SK-N-SH (cell line): ENCODE results near the gene LAMC2. TPM values are rescaled to one million over a fixed set of nuclear protein-coding genes. Genes with fewer than 3 reads are reported as not detected.

Experiments used
- CTCF ChIA-PET: fragments of 300-600, 350-600 bp; formaldehyde crosslinking; extraction: SDS; loops from one replicate; lab custom pipeline; 2021; lab: Yijun Ruan, JAX
- POLR2A ChIA-PET: fragments of 350-600 bp; sonication (Branson Sonifier 250); formaldehyde crosslinking; extraction: SDS; loops from one replicate; lab custom pipeline; 2020; ENCODE audit warnings: antibody characterized with exemption, inconsistent platforms; lab: Yijun Ruan, JAX
- DNase-seq: peaks from one replicate; pipeline ENCODE4 v3.0.0; 2012
- H2AFZ ChIP-seq: fragments of 200-600 bp; sonication (generic); 2 replicates; pipeline ENCODE4 v1.8.1; 2016; ENCODE audit warnings: antibody characterized with exemption, mild to moderate bottlenecking, low read depth
- H3F3A ChIP-seq: fragments of 200-600 bp; sonication (generic); replicated peaks from 2 replicates; pipeline ENCODE3; 2016; ENCODE audit warnings: antibody characterized with exemption, mild to moderate bottlenecking; ENCODE audit not compliant: insufficient read depth
- H3K27ac ChIP-seq, 2 experiments: fragments of 200-500 bp in 1 of 2; fragments of 200-600 bp in 1 of 2; sonication (Bioruptor generic) in 1 of 2; sonication (generic), shearing (Covaris generic) in 1 of 2; 2 replicates each; pipeline versions ENCODE4 v1.5.1 to v1.6.1; 2014 to 2016; ENCODE audit warnings: low read depth in 2 of 2, inconsistent platforms in 1 of 2, low read length in 1 of 2, mild to moderate bottlenecking in 1 of 2, mixed read lengths in 1 of 2
- H3K27me3 ChIP-seq: fragments of 200-600 bp; sonication (generic), shearing (Covaris generic); 2 replicates; pipeline ENCODE4 v1.6.1; 2016; ENCODE audit warnings: mixed run types; ENCODE audit not compliant: insufficient read depth
- H3K36me3 ChIP-seq, 2 experiments: fragments of 200-500 bp in 1 of 2; fragments of 200-600 bp in 1 of 2; sonication (Bioruptor generic) in 1 of 2; sonication (generic) in 1 of 2; replicated peaks in 1 of 2; 2 replicates each; pipeline versions ENCODE3 to v1.5.1; 2014 to 2016; ENCODE audit warnings: low read length in 1 of 2, mild to moderate bottlenecking in 1 of 2; ENCODE audit not compliant: insufficient read depth in 2 of 2, control insufficient read depth in 1 of 2
- H3K4me1 ChIP-seq, 2 experiments: fragments of 200-500 bp in 1 of 2; fragments of 200-600 bp in 1 of 2; sonication (Bioruptor generic) in 1 of 2; sonication (generic), shearing (Covaris generic) in 1 of 2; 2 replicates each; pipeline versions ENCODE4 v1.5.1 to v1.6.1; 2014 to 2016; ENCODE audit warnings: low read depth in 1 of 2, low read length in 1 of 2, mixed run types in 1 of 2; ENCODE audit not compliant: insufficient read depth in 2 of 2, control insufficient read depth in 1 of 2
- H3K4me2 ChIP-seq: fragments of 200-600 bp; sonication (generic), shearing (Covaris generic); 2 replicates; pipeline ENCODE4 v1.6.1; 2017; ENCODE audit warnings: mixed run types
- H3K4me3 ChIP-seq, 2 experiments: fragments of 200-500 bp in 1 of 2; fragments of 200-600 bp in 1 of 2; sonication (Bioruptor generic) in 1 of 2; sonication (generic), shearing (Covaris generic) in 1 of 2; 2 replicates each; pipeline versions ENCODE4 v1.5.1 to v1.8.1; 2014 to 2016; ENCODE audit warnings: low read depth in 2 of 2, inconsistent platforms in 1 of 2, low read length in 1 of 2, mild to moderate bottlenecking in 1 of 2, mixed read lengths in 1 of 2, moderate library complexity in 1 of 2
- H3K79me2 ChIP-seq: fragments of 200-600 bp; sonication (generic); 2 replicates; pipeline ENCODE4 v1.8.1; 2017; ENCODE audit warnings: mild to moderate bottlenecking; ENCODE audit not compliant: insufficient read depth
- H3K9ac ChIP-seq: fragments of 200-600 bp; sonication (generic); 2 replicates; pipeline ENCODE4 v1.6.1; 2017; ENCODE audit warnings: mixed run types
- H3K9me2 ChIP-seq: fragments of 200-600 bp; sonication (generic); 2 replicates; pipeline ENCODE4 v1.6.1; 2017; ENCODE audit warnings: mixed run types
- H3K9me3 ChIP-seq: fragments of 200-600 bp; sonication (generic); 2 replicates; pipeline ENCODE4 v1.6.1; 2017; ENCODE audit warnings: mixed run types, mild to moderate bottlenecking, moderate library complexity
- H4K20me1 ChIP-seq: fragments of 200-600 bp; sonication (generic); 2 replicates; pipeline ENCODE4 v1.6.1; 2017; ENCODE audit warnings: mild to moderate bottlenecking, mixed run types; ENCODE audit not compliant: insufficient read depth
- GATA2 ChIP-seq: sonication (generic); formaldehyde crosslinking; IDR thresholded peaks from 2 replicates; pipeline ENCODE4 v1.5.0; 2020; ENCODE audit warnings: mild to moderate bottlenecking, missing genetic modification reagents
- JUND ChIP-seq: IDR thresholded peaks from 2 replicates; pipeline ENCODE4 v1.4.0; 2012
- MEF2A ChIP-seq: IDR thresholded peaks from 2 replicates; pipeline ENCODE4 v1.4.0; 2012; ENCODE audit warnings: low read depth, borderline replicate concordance
- MXI1 ChIP-seq: IDR thresholded peaks from 2 replicates; pipeline ENCODE4 v1.6.1; 2012; ENCODE audit warnings: mild to moderate bottlenecking, low read depth, low read length, improper control_type of control experiment
- NRF1 ChIP-seq: IDR thresholded peaks from 2 replicates; pipeline ENCODE4 v1.6.1; 2012; ENCODE audit warnings: low read depth, mild to moderate bottlenecking, low read length
- POLR2AphosphoS5 ChIP-seq: IDR thresholded peaks from 2 replicates; pipeline ENCODE4 v1.6.1; 2012; ENCODE audit warnings: low read depth, low read length
- RFX5 ChIP-seq: IDR thresholded peaks from 2 replicates; pipeline ENCODE4 v1.6.1; 2012; ENCODE audit warnings: mild to moderate bottlenecking, improper control_type of control experiment, low read length
- SMC3 ChIP-seq: IDR thresholded peaks from 2 replicates; pipeline ENCODE4 v1.6.1; 2012; ENCODE audit warnings: low read depth, low read length, improper control_type of control experiment
- TAF1 ChIP-seq: IDR thresholded peaks from 2 replicates; pipeline ENCODE4 v1.6.1; 2012; ENCODE audit warnings: low read depth, mild to moderate bottlenecking, low read length, moderate library complexity, borderline replicate concordance
- TCF12 ChIP-seq: IDR thresholded peaks from 2 replicates; pipeline ENCODE4 v1.4.0; 2012
- YY1 ChIP-seq: IDR thresholded peaks from 2 replicates; pipeline ENCODE4 v1.4.0; 2012; ENCODE audit warnings: low read depth, mild to moderate bottlenecking
- WGBS: methylation state at CpG from one replicate; pipeline ENCODE4 v1.1.6; 2017; ENCODE audit warnings: low lambda C conversion rate; 5-methylcytosine and 5-hydroxymethylcytosine counted together
- polyA plus RNA-seq, 3 experiments: library from polyadenylated mRNA; depleted of rRNA; stranded (reverse); fragments of >200 nt; gene quantifications; 2 replicates each; pipeline ENCODE4 v1.2.3, GENCODE V29; 2012
- TF ChIP-seq, protein P1 (sequence below): IDR thresholded peaks from 2 replicates; pipeline ENCODE4 v1.4.0; 2012; ENCODE audit warnings: low read depth, borderline replicate concordance
- TF ChIP-seq, protein P2 (sequence below): fragments of 150-350 bp; IDR thresholded peaks from 2 replicates; pipeline ENCODE4 v1.6.1; 2016; ENCODE audit warnings: mild to moderate bottlenecking, low read depth, low read length
- TF ChIP-seq, protein P3 (sequence below): IDR thresholded peaks from 2 replicates; pipeline ENCODE4; 2012
- TF ChIP-seq, protein P4 (sequence below): IDR thresholded peaks from 2 replicates; pipeline ENCODE4 v1.6.1; 2012; ENCODE audit warnings: mild to moderate bottlenecking, low read depth, low read length, moderate library complexity

LAMC2 gene
- polyA plus RNA-seq, 1 of the 3 experiments (the other 2 are of a cell fraction), result 0.15 TPM

DNA sequence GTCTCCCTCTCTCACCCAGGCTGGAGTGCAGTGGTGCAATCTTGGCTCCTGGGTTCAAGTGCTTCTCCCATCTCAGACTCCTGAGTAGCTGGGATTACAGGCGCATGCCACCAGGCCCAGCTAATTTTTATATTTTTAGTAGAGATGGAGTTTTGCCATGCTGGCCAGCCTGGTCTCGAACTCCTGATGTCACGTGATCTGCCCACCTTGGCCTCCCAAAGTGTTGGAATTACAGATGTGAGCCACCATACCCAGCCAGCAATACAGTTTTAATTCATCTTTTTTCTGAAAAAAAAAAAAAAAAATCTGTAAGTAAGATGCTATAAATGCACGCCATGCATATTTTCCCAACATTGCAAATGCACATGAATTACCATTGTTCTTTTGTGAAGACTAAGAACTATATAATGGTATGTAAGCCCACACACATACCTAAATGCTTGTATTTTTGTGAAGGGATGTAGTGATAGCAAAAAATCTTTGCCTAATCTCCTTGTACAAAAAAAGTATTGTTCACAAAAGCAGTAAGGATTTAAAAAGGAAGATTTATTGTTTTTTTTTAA lies 8.0 kb downstream of the LAMC2 start:
- no peak overlapping the region for H3K4me3 ChIP-seq
- no peaks in the 10 kb centered on the region for H3F3A ChIP-seq
- no peaks in the 10 kb centered on the region for H3K36me3 ChIP-seq
- H3K4me1 ChIP-seq, result peaks cover 0 to 11% of the 10 kb centered on the region in 2 experiments; a peak in 1 of 4 replicates
- no peaks in the 10 kb centered on the region for H4K20me1 ChIP-seq
- DNase-seq, result no peak
- no peaks in the 10 kb centered on the region for H3K79me2 ChIP-seq
- H3K4me2 ChIP-seq, result no peak overlapping the region
- WGBS, result 81% methylated on average over 4 of the region's 4 CpGs
- H3K9me2 ChIP-seq, result no peaks in the 10 kb centered on the region
- ChIA-PET POLR2A (no interaction called here), CTCF (interaction anchor here (0.9 to 1.7 kb wide), 4 partner anchors 10 to 436 kb away, joined by 3 to 5 read pairs (median 4); no protein-coding TSS in a partner anchor)
- TF ChIP-seq POLR2AphosphoS5, result no peak
- TF ChIP-seq, protein P1, sequence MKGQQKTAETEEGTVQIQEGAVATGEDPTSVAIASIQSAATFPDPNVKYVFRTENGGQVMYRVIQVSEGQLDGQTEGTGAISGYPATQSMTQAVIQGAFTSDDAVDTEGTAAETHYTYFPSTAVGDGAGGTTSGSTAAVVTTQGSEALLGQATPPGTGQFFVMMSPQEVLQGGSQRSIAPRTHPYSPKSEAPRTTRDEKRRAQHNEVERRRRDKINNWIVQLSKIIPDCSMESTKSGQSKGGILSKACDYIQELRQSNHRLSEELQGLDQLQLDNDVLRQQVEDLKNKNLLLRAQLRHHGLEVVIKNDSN, result no peak
- TF ChIP-seq GATA2 (CRISPR knock-in tag), result no peak
- no peak for TF ChIP-seq TAF1
- TF ChIP-seq, protein P2, sequence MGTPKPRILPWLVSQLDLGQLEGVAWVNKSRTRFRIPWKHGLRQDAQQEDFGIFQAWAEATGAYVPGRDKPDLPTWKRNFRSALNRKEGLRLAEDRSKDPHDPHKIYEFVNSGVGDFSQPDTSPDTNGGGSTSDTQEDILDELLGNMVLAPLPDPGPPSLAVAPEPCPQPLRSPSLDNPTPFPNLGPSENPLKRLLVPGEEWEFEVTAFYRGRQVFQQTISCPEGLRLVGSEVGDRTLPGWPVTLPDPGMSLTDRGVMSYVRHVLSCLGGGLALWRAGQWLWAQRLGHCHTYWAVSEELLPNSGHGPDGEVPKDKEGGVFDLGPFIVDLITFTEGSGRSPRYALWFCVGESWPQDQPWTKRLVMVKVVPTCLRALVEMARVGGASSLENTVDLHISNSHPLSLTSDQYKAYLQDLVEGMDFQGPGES, result no peak
- TF ChIP-seq JUND, result no peak
- TF ChIP-seq TCF12, result no peak
- TF ChIP-seq YY1, result no peak
- TF ChIP-seq SMC3, result no peak
- TF ChIP-seq, protein P3, sequence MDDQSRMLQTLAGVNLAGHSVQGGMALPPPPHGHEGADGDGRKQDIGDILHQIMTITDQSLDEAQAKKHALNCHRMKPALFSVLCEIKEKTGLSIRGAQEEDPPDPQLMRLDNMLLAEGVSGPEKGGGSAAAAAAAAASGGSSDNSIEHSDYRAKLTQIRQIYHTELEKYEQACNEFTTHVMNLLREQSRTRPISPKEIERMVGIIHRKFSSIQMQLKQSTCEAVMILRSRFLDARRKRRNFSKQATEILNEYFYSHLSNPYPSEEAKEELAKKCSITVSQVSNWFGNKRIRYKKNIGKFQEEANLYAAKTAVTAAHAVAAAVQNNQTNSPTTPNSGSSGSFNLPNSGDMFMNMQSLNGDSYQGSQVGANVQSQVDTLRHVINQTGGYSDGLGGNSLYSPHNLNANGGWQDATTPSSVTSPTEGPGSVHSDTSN, result no peak
- TF ChIP-seq MEF2A, result no peak
- no peak for TF ChIP-seq NRF1
- TF ChIP-seq, protein P4, sequence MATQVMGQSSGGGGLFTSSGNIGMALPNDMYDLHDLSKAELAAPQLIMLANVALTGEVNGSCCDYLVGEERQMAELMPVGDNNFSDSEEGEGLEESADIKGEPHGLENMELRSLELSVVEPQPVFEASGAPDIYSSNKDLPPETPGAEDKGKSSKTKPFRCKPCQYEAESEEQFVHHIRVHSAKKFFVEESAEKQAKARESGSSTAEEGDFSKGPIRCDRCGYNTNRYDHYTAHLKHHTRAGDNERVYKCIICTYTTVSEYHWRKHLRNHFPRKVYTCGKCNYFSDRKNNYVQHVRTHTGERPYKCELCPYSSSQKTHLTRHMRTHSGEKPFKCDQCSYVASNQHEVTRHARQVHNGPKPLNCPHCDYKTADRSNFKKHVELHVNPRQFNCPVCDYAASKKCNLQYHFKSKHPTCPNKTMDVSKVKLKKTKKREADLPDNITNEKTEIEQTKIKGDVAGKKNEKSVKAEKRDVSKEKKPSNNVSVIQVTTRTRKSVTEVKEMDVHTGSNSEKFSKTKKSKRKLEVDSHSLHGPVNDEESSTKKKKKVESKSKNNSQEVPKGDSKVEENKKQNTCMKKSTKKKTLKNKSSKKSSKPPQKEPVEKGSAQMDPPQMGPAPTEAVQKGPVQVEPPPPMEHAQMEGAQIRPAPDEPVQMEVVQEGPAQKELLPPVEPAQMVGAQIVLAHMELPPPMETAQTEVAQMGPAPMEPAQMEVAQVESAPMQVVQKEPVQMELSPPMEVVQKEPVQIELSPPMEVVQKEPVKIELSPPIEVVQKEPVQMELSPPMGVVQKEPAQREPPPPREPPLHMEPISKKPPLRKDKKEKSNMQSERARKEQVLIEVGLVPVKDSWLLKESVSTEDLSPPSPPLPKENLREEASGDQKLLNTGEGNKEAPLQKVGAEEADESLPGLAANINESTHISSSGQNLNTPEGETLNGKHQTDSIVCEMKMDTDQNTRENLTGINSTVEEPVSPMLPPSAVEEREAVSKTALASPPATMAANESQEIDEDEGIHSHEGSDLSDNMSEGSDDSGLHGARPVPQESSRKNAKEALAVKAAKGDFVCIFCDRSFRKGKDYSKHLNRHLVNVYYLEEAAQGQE, result no peak
- TF ChIP-seq MXI1, result no peak
- TF ChIP-seq RFX5, result no peak
- H3K9ac ChIP-seq, result no peak overlapping the region
- H3K9me3 ChIP-seq, result no peaks in the 10 kb centered on the region
- no peak overlapping the region for H2AFZ ChIP-seq
- H3K27ac ChIP-seq, result no peak overlapping the region
- no peaks in the 10 kb centered on the region for H3K27me3 ChIP-seq
